ENCODE measurements around the gene MDFI. TPM values are rescaled to one million over a fixed set of nuclear protein-coding genes. Genes with fewer than 3 reads are reported as not detected.

The MDFI gene
- total and polyA plus RNA-seq, 2 experiments from 2014 or later = 2.8 to 51.4 TPM

GRCh38 chr6:41648921-41649320, 10.7 kb downstream of the MDFI start:
- no peak overlapping the region for H3K4me2 ChIP-seq
- Mint-ChIP-seq H3K9me3 (no peaks in the 10 kb centered on the region), H3K4me3 (no peak overlapping the region), H3K4me1 (peaks cover 22% of the 10 kb centered on the region), H3K36me3 (ENCODE audit: low read depth) (peaks cover 51% of the 10 kb centered on the region), H3K27ac (no peak overlapping the region), H3K27me3 (ENCODE audit: insufficient read depth, low read depth, poor library complexity) (peaks cover 4% of the 10 kb centered on the region)
- H4K20me1 ChIP-seq (replicated peaks; ENCODE audit: insufficient read depth) = peaks cover 6% of the 10 kb centered on the region; the same call in 1 of the 2 replicates
- ATAC-seq (no peak), DNase-seq (ENCODE audit: low spot score) (no peak)
- no peaks in the 10 kb centered on the region for H3F3A ChIP-seq (replicated peaks; ENCODE audit: low read depth)
- H3K79me2 ChIP-seq (replicated peaks; ENCODE audit: insufficient read depth) = no peaks in the 10 kb centered on the region
- no peaks in the 10 kb centered on the region for H3K36me3 ChIP-seq (ENCODE audit: insufficient read depth)
- no peak overlapping the region for H3K4me3 ChIP-seq
- H3K9me2 ChIP-seq (ENCODE audit: insufficient read depth) = no peaks in the 10 kb centered on the region
- peaks cover 22% of the 10 kb centered on the region for H3K4me1 ChIP-seq (ENCODE audit: insufficient read depth)
- 0 out of 2 replicates have a peak, but pooled peaks cover 6% of the 10 kb centered on the region for H3K27me3 ChIP-seq (ENCODE audit: insufficient read depth)
- H3K27ac ChIP-seq (ENCODE audit: low read depth) = no peak overlapping the region
- no peak overlapping the region for H2AFZ ChIP-seq
- TF ChIP-seq REST (IDR thresholded peaks at IDR 0.05; ENCODE audit: unreplicated experiment) = no peak
- no peak for TF ChIP-seq CREB1 (CRISPR knock-in tag; IDR thresholded peaks at IDR 0.05; ENCODE audit: low read depth)
- TF ChIP-seq ZNF114 (CRISPR knock-in tag; IDR thresholded peaks at IDR 0.05) = no peak
- no peak for TF ChIP-seq JUNB (IDR thresholded peaks at IDR 0.05; ENCODE audit: unreplicated experiment)
- TF ChIP-seq ETS1 (IDR thresholded peaks at IDR 0.05) = no peak
- TF ChIP-seq ZNF462 (CRISPR knock-in tag; IDR thresholded peaks at IDR 0.05) = no peak
- TF ChIP-seq POLR2AphosphoS5 (IDR thresholded peaks at IDR 0.05; ENCODE audit: low read depth) = no peak
- TF ChIP-seq EZH2phosphoT487 (IDR thresholded peaks at IDR 0.05; ENCODE audit: unreplicated experiment) = no peak
- no peak for TF ChIP-seq NANOG (IDR thresholded peaks at IDR 0.05; ENCODE audit: borderline replicate concordance)
- no peak for TF ChIP-seq STAT1 (IDR thresholded peaks at IDR 0.05; ENCODE audit: unreplicated experiment)
- TF ChIP-seq EZH2 (IDR thresholded peaks at IDR 0.05; ENCODE audit: low read depth, unreplicated experiment) = no peak
- TF ChIP-seq ZNF331 (CRISPR knock-in tag; IDR thresholded peaks at IDR 0.05; ENCODE audit: low read depth) = no peak
- no peak for TF ChIP-seq CTCF (conservative IDR thresholded peaks at IDR 0.05; ENCODE audit: low read depth in 2 of 2)
